B cell (primary cell): Measurements from ENCODE around the gene DNAJC4. TPM values are rescaled to one million over a fixed set of nuclear protein-coding genes. Genes with fewer than 3 reads are reported as not detected.

Source experiments
- ATAC-seq: fragments of 200-7000 bp; cut with Tn5 transposase; one replicate; pipeline ENCODE4 v1.10.0; 2021; ENCODE audit warnings: low read depth, mild to moderate bottlenecking, moderate number of reproducible peaks, moderate library complexity
- CTCF ChIA-PET: fragments of 350-600 bp; sonication (Branson Sonifier 250); formaldehyde crosslinking; loops from one replicate; lab custom pipeline; 2021; ENCODE audit warnings: antibody characterized with exemption, inconsistent platforms; lab: Charles Lee
- POLR2A ChIA-PET: fragments of 350-600 bp; sonication (Branson Sonifier 250); formaldehyde crosslinking; loops from one replicate; lab custom pipeline; 2021; ENCODE audit warnings: antibody characterized with exemption; lab: Charles Lee
- DNase-seq: peaks from one replicate; pipeline ENCODE4 v3.0.0; 2013
- H2AFZ ChIP-seq: 2 replicates; pipeline ENCODE4 v1.6.1; 2012; ENCODE audit warnings: mild to moderate bottlenecking, low read depth, low read length; ENCODE audit not compliant: insufficient read depth, poor library complexity, severe bottlenecking
- H3K27ac ChIP-seq, 2 donors: 1 replicate in 1 of 2; 2 replicates in 1 of 2; pipeline ENCODE4 v1.5.1; 2012 to 2013; ENCODE audit warnings: low read length in 2 of 2, mild to moderate bottlenecking in 2 of 2, moderate library complexity in 1 of 2
- H3K27me3 ChIP-seq, 4 experiments: fragments of 200-600 bp in 1 of 4; sonication (generic) in 1 of 4; replicated peaks in 1 of 4; 1 replicate in 2 of 4; 2 replicates in 2 of 4; pipeline versions ENCODE4 v1.6.1 to v1.7.0; 2013 to 2016; ENCODE audit warnings: low read length in 3 of 4, mild to moderate bottlenecking in 2 of 4, mixed read lengths in 1 of 4, moderate library complexity in 1 of 4; ENCODE audit not compliant: insufficient read depth in 4 of 4, control insufficient read depth in 3 of 4; ENCODE audit errors: control extremely low read depth in 1 of 4
- H3K36me3 ChIP-seq, 2 experiments: replicated peaks in 1 of 2; 1 replicate in 1 of 2; 2 replicates in 1 of 2; pipeline versions ENCODE4 v1.6.1 to v1.7.1; 2013; ENCODE audit warnings: low read length in 1 of 2; ENCODE audit not compliant: insufficient read depth in 2 of 2, control insufficient read depth in 1 of 2; ENCODE audit errors: control extremely low read depth in 1 of 2, extremely low read depth in 1 of 2
- H3K4me1 ChIP-seq, 2 donors: fragments of 200-600 bp in 1 of 2; sonication (generic) in 1 of 2; 1 replicate in 1 of 2; 2 replicates in 1 of 2; pipeline versions ENCODE4 v1.5.1 to v1.6.1; 2013 to 2017; ENCODE audit warnings: low read length in 2 of 2; ENCODE audit not compliant: control insufficient read depth in 2 of 2, insufficient read depth in 2 of 2
- H3K4me2 ChIP-seq: replicated peaks from 2 replicates; pipeline ENCODE3; 2012; ENCODE audit warnings: mild to moderate bottlenecking, low read depth, low read length; ENCODE audit not compliant: poor library complexity, severe bottlenecking
- H3K4me3 ChIP-seq, 5 experiments: fragments of 200-600 bp in 1 of 5; sonication (generic) in 1 of 5; 1 replicate in 3 of 5; 2 replicates in 2 of 5; pipeline versions ENCODE4 v1.5.1 to v1.7.0; 2011 to 2016; ENCODE audit warnings: low read length in 4 of 5, mild to moderate bottlenecking in 4 of 5, low read depth in 2 of 5, control low read depth in 1 of 5, moderate library complexity in 1 of 5; ENCODE audit not compliant: insufficient read depth in 1 of 5; ENCODE audit errors: control extremely low read depth in 1 of 5, extremely low read depth in 1 of 5
- H3K79me2 ChIP-seq: fragments of 200-600 bp; sonication (generic); one replicate; pipeline ENCODE4 v1.6.0; 2016; ENCODE audit warnings: low read length; ENCODE audit not compliant: control insufficient read depth, insufficient read depth
- H3K9ac ChIP-seq: fragments of 200-600 bp; sonication (generic); 2 replicates; pipeline ENCODE4 v1.6.1; 2017; ENCODE audit warnings: mild to moderate bottlenecking, low read length, moderate library complexity
- H3K9me3 ChIP-seq, 3 donors: one replicate each; pipeline versions ENCODE4 v1.6.1 to v1.7.1; 2013; ENCODE audit warnings: low read length in 2 of 3; ENCODE audit not compliant: control insufficient read depth in 2 of 3, insufficient read depth in 1 of 3; ENCODE audit errors: control extremely low read depth in 1 of 3
- H4K20me1 ChIP-seq: 2 replicates; pipeline ENCODE4 v1.6.0; 2012; ENCODE audit warnings: mild to moderate bottlenecking, low read length; ENCODE audit not compliant: insufficient read depth, control insufficient read depth, poor library complexity, severe bottlenecking
- H3K27ac Mint-ChIP-seq: one replicate; pipeline ENCODE4 v1.8.0; 2021; ENCODE audit warnings: mixed read lengths
- H3K27me3 Mint-ChIP-seq: one replicate; pipeline ENCODE4 v1.8.0; 2021; ENCODE audit warnings: mixed read lengths
- H3K4me1 Mint-ChIP-seq: one replicate; pipeline ENCODE4 v1.8.0; 2021; ENCODE audit warnings: mixed read lengths
- H3K4me3 Mint-ChIP-seq: one replicate; pipeline ENCODE4 v1.8.0; 2021; ENCODE audit warnings: mixed read lengths
- H3K9me3 Mint-ChIP-seq: one replicate; pipeline ENCODE4 v1.8.0; 2022; ENCODE audit warnings: mixed read lengths; ENCODE audit not compliant: insufficient read depth
- CTCF ChIP-seq: fragments of 200-600 bp; IDR thresholded peaks from one replicate; pipeline ENCODE4 v1.8.0; 2022; ENCODE audit warnings: antibody characterized with exemption, mild to moderate bottlenecking
- EZH2 ChIP-seq: IDR thresholded peaks from 2 replicates; pipeline ENCODE4 v1.6.1; 2012; ENCODE audit warnings: borderline replicate concordance, low read depth, mild to moderate bottlenecking, moderate library complexity, low read length; ENCODE audit not compliant: insufficient read depth, poor library complexity, severe bottlenecking
- WGBS: methylation state at CpG from one replicate; pipeline ENCODE4 v1.1.5; 2013; ENCODE audit warnings: missing lambda C conversion rate; ENCODE audit not compliant: insufficient coverage; 5-methylcytosine and 5-hydroxymethylcytosine counted together
- intact Hi-C: fragments of 100-400 bp; cut with micrococcal nuclease; formaldehyde crosslinking; loops from one replicate; pipeline ENCODE4 v1.10.0; 2022
- polyA plus RNA-seq: library from polyadenylated mRNA; depleted of rRNA; stranded (reverse); fragments of >200 nt; gene quantifications from 2 replicates; pipeline ENCODE4 v1.2.3, GENCODE V29; 2012
- total RNA-seq, 2 donors: library from RNA; stranded (reverse); fragments of 120-200 nt in 1 of 2; gene quantifications; 1 replicate in 1 of 2; 2 replicates in 1 of 2; pipeline versions ENCODE4 v1.2.3 to v1.2.4, GENCODE V29; 2013 to 2022

DNAJC4 gene
- total and polyA plus RNA-seq, 2 donors (not counting 1 experiment from before 2014, with no cell fraction given), result 74.4 to 105 TPM

GRCh38 chr11:64255135-64256128 is 25.1 kb downstream of the DNAJC4 start:
- H4K20me1 ChIP-seq, result no peaks in the 10 kb centered on the region
- H3K4me1 ChIP-seq, result peaks cover 17 to 22% of the 10 kb centered on the region in 2 donors
- Mint-ChIP-seq H3K9me3 (no peaks in the 10 kb centered on the region), H3K27ac (no peak overlapping the region), H3K27me3 (no peaks in the 10 kb centered on the region), H3K4me1 (peaks cover 15% of the 10 kb centered on the region), H3K4me3 (no peak overlapping the region)
- 95% methylated on average over 30 of the region's 35 CpGs for WGBS
- no peaks in the 10 kb centered on the region for H3K9me3 ChIP-seq
- no peak overlapping the region for H3K9ac ChIP-seq
- no peak overlapping the region for H3K4me2 ChIP-seq
- POLR2A ChIA-PET, result interaction anchor here (1.1 to 1.2 kb wide), 2 partner anchors 12 to 49 kb away, joined by 3 read pairs; partner anchors contain the start of gene ESRRA
- no peaks in the 10 kb centered on the region for H3K36me3 ChIP-seq
- no peak overlapping the region for H3K4me3 ChIP-seq
- no peak for TF ChIP-seq CTCF
- TF ChIP-seq EZH2, result no peak
- CTCF ChIA-PET, result interaction anchor here (0.9 kb wide), 1 partner anchor 51 kb away, joined by 3 read pairs; no protein-coding TSS in a partner anchor
- intact Hi-C loops, result no loop called here
- no peak overlapping the region for H2AFZ ChIP-seq
- no peak overlapping the region for H3K27ac ChIP-seq
- no peak for DNase-seq
- ATAC-seq, result no peak
- H3K79me2 ChIP-seq, result peaks cover 4% of the 10 kb centered on the region
- H3K27me3 ChIP-seq, result no peaks in the 10 kb centered on the region

- CTCF ChIA-PET, result no interaction called here
- intact Hi-C loops, result no loop called here
Observed at GRCh38 chr11:64256300-64256699, 26.0 kb downstream of the DNAJC4 start.

More at GRCh38 chr11:64256300-64256699, 26.0 kb downstream of the DNAJC4 start:
- Histone ChIP-seq H3K27me3 (no peaks in the 10 kb centered on the region), H3K36me3 (no peaks in the 10 kb centered on the region), H3K79me2 (peaks cover 4% of the 10 kb centered on the region), H3K9me3 (no peaks in the 10 kb centered on the region), H3K27ac (no peak overlapping the region), H4K20me1 (no peaks in the 10 kb centered on the region), H3K4me3 (no peak overlapping the region), H3K4me2 (no peak overlapping the region), H3K4me1 (peaks cover 12 to 14% of the 10 kb centered on the region in 2 donors), H3K9ac (no peak overlapping the region), H2AFZ (no peak overlapping the region)
- TF ChIP-seq CTCF (no peak), EZH2 (no peak)
- Mint-ChIP-seq H3K9me3 (no peaks in the 10 kb centered on the region), H3K4me3 (no peak overlapping the region), H3K27me3 (no peaks in the 10 kb centered on the region), H3K27ac (no peak overlapping the region), H3K4me1 (peaks cover 9% of the 10 kb centered on the region)
- no peak for DNase-seq
- 94% methylated on average over 15 of the region's 15 CpGs for WGBS
- no peak for ATAC-seq
- POLR2A ChIA-PET, result interaction anchor here (1.1 to 1.2 kb wide), 2 partner anchors 13 to 48 kb away, joined by 3 read pairs; partner anchors contain the start of gene ESRRA
